Body of pancreas (tissue), 4 donors: ENCODE measurements around the gene CADM1. TPM values are rescaled to one million over a fixed set of nuclear protein-coding genes. Genes with fewer than 3 reads are reported as not detected.
A peak's percentile ranks its signal among the peaks of the same experiment; 100 is the strongest.

Experiments used
- ATAC-seq: fragments of 150-250 bp; one replicate; pipeline ENCODE4 v1.9.1; 2016
- DNase-seq, 4 donors: peaks; one replicate each; pipeline ENCODE4 v3.0.0-alpha.2; 2019
- H3K27ac ChIP-seq, 4 donors: fragments of 200-600 bp; sonication (generic); 1 replicate in 3 of 4; 2 replicates in 1 of 4; pipeline versions ENCODE4 v1.5.1 to v1.6.1; 2016 to 2019; ENCODE audit warnings: mild to moderate bottlenecking in 1 of 4, mixed read lengths in 1 of 4, moderate library complexity in 1 of 4
- H3K27me3 ChIP-seq, 2 donors: fragments of 200-600 bp; sonication (generic); one replicate each; pipeline ENCODE4 v1.6.0; 2016; ENCODE audit warnings: mild to moderate bottlenecking in 1 of 2
- H3K36me3 ChIP-seq, 2 donors: fragments of 200-600 bp; sonication (generic); replicated peaks in 1 of 2; 2 replicates each; pipeline ENCODE4 v1.5.1; 2016; ENCODE audit warnings: low read depth in 2 of 2; ENCODE audit not compliant: insufficient read depth in 1 of 2
- H3K4me1 ChIP-seq: fragments of 200-600 bp; sonication (generic); one replicate; pipeline ENCODE4 v1.6.0; 2016
- H3K4me3 ChIP-seq, 2 donors: fragments of 200-600 bp; sonication (generic); 1 replicate in 1 of 2; 2 replicates in 1 of 2; pipeline ENCODE4 v1.5.1; 2016 to 2019
- H3K9me3 ChIP-seq, 3 donors: fragments of 200-600 bp; sonication (generic); 1 replicate in 2 of 3; 2 replicates in 1 of 3; pipeline ENCODE4 v1.5.1; 2016
- CTCF ChIP-seq, 7 experiments: fragments of 450-650 bp in 4 of 7; fragments of 200-600 bp in 3 of 7; sonication (generic) in 3 of 7; IDR thresholded peaks; one replicate each; pipeline ENCODE4 v1.5.1; 2016 to 2019; ENCODE audit warnings: antibody characterized with exemption in 7 of 7
- POLR2A ChIP-seq, 3 donors: fragments of 450-650 bp; IDR thresholded peaks; one replicate each; pipeline ENCODE4 v1.6.1; 2016; ENCODE audit warnings: antibody characterized with exemption in 3 of 3, mild to moderate bottlenecking in 2 of 3
- WGBS, 2 donors: methylation state at CpG; one replicate each; pipeline ENCODE4 v1.1.5; 2017; 5-methylcytosine and 5-hydroxymethylcytosine counted together
- intact Hi-C: fragments of 100-400 bp; cut with DNase I; formaldehyde crosslinking; loops from one replicate; pipeline ENCODE4 v1.15.1; 2023
- total RNA-seq, 2 donors: library from RNA; depleted of rRNA; stranded (reverse); fragments of >200 nt; gene quantifications; one replicate each; pipeline ENCODE4 v1.1.0, GENCODE V29; 2016

Gene CADM1
- total RNA-seq, 2 donors from 2014 or later = 12.5 to 13.7 TPM

- TF ChIP-seq POLR2A (IDR thresholded peaks at IDR 0.05) (no peak), CTCF (IDR thresholded peaks at IDR 0.05) (no peak)
- no peak for ATAC-seq
- DNase-seq = peak in 1 of 4 donors; percentile 15
- H3K4me3 ChIP-seq = no peak overlapping the region
- H3K36me3 ChIP-seq = no peaks in the 10 kb centered on the region
- no peaks in the 10 kb centered on the region for H3K27me3 ChIP-seq
- H3K4me1 ChIP-seq = peaks cover 11% of the 10 kb centered on the region
- no peak overlapping the region for H3K27ac ChIP-seq
- WGBS, 2 donors = 36 to 42% methylated on average over 4 of the region's 4 CpGs
- intact Hi-C loops = no loop called here
- no peaks in the 10 kb centered on the region for H3K9me3 ChIP-seq
These were observed 94.5 kb downstream of the CADM1 start for GRCh38 chr11:115409691-115410220.

- Histone ChIP-seq H3K4me1 (peaks cover 11% of the 10 kb centered on the region), H3K4me3 (no peak overlapping the region), H3K27ac (no peak overlapping the region), H3K9me3 (no peaks in the 10 kb centered on the region), H3K36me3 (no peaks in the 10 kb centered on the region), H3K27me3 (no peaks in the 10 kb centered on the region)
- WGBS, 2 donors = 46 to 47% methylated on average over 4 of the region's 4 CpGs
- no peak for TF ChIP-seq POLR2A (IDR thresholded peaks at IDR 0.05)
- no peak for TF ChIP-seq CTCF (IDR thresholded peaks at IDR 0.05)
- intact Hi-C loops = no loop called here
- no peak for DNase-seq
- no peak for ATAC-seq
These were observed 95.0 kb downstream of the CADM1 start for GRCh38 chr11:115409116-115409670.

- H3K27ac ChIP-seq = no peak overlapping the region
- DNase-seq (peak in 1 of 4 donors; percentile 8), ATAC-seq (peak; percentile 45)
- H3K36me3 ChIP-seq = no peaks in the 10 kb centered on the region
- no peaks in the 10 kb centered on the region for H3K27me3 ChIP-seq
- intact Hi-C loops = no loop called here
- peaks cover 11% of the 10 kb centered on the region for H3K4me1 ChIP-seq
- WGBS, 2 donors = 36 to 39% methylated on average over 3 of the region's 3 CpGs
- H3K4me3 ChIP-seq = no peak overlapping the region
- no peak for TF ChIP-seq POLR2A (IDR thresholded peaks at IDR 0.05)
- no peak for TF ChIP-seq CTCF (IDR thresholded peaks at IDR 0.05)
- H3K9me3 ChIP-seq = no peaks in the 10 kb centered on the region
These were observed 95.9 kb downstream of the CADM1 start for GRCh38 chr11:115408036-115408921.

GRCh38 chr11:115407496-115407895, 96.7 kb downstream of the CADM1 start:
- no peak for TF ChIP-seq CTCF (IDR thresholded peaks at IDR 0.05)
- TF ChIP-seq POLR2A (IDR thresholded peaks at IDR 0.05) = no peak

More at GRCh38 chr11:115407496-115407895, 96.7 kb downstream of the CADM1 start:
- H3K36me3 ChIP-seq = no peaks in the 10 kb centered on the region
- no peak for DNase-seq
- no peak overlapping the region for H3K4me3 ChIP-seq
- H3K27me3 ChIP-seq = no peaks in the 10 kb centered on the region
- H3K4me1 ChIP-seq = peaks cover 11% of the 10 kb centered on the region
- ATAC-seq = no peak
- 66 to 77% methylated on average over 5 of the region's 5 CpGs for WGBS, 2 donors
- intact Hi-C loops = no loop called here
- H3K9me3 ChIP-seq = no peaks in the 10 kb centered on the region
- no peak overlapping the region for H3K27ac ChIP-seq
